ENCODE data around the gene ALG8.

Gene ALG8

GRCh38 chr11:78170413-78170812, 31.0 kb upstream of the ALG8 start:
- no peak overlapping the region for H3K4me3 Mint-ChIP-seq
- H3K9me3 Mint-ChIP-seq, result no peaks in the 10 kb centered on the region
- no peaks in the 10 kb centered on the region for H3K4me1 Mint-ChIP-seq (ENCODE audit: low read depth in 2 of 2)
- no peaks in the 10 kb centered on the region for H3K36me3 Mint-ChIP-seq (ENCODE audit: insufficient read depth)
- ATAC-seq (replicated peaks) (no peak), DNase-seq (no peak)
- H3K27me3 Mint-ChIP-seq, result no peaks in the 10 kb centered on the region
- H3K27ac Mint-ChIP-seq, result no peak overlapping the region

GRCh38 chr11:78168539-78169477, 29.4 kb upstream of the ALG8 start:
- no peaks in the 10 kb centered on the region for H3K9me3 Mint-ChIP-seq
- H3K4me1 Mint-ChIP-seq (ENCODE audit: low read depth in 2 of 2), result no peaks in the 10 kb centered on the region
- no peak overlapping the region for H3K4me3 Mint-ChIP-seq
- H3K27me3 Mint-ChIP-seq, result no peaks in the 10 kb centered on the region
- no peak for ATAC-seq (replicated peaks)
- H3K36me3 Mint-ChIP-seq (ENCODE audit: insufficient read depth), result no peaks in the 10 kb centered on the region
- H3K27ac Mint-ChIP-seq, result no peak overlapping the region
- DNase-seq, result no peak

- Mint-ChIP-seq H3K27ac (no peak overlapping the region), H3K27me3 (no peaks in the 10 kb centered on the region), H3K36me3 (ENCODE audit: insufficient read depth) (no peaks in the 10 kb centered on the region), H3K4me3 (no peak overlapping the region), H3K9me3 (no peaks in the 10 kb centered on the region), H3K4me1 (ENCODE audit: low read depth in 2 of 2) (no peaks in the 10 kb centered on the region)
- DNase-seq (no peak), ATAC-seq (replicated peaks) (no peak)
These were observed 27.5 kb upstream of the ALG8 start for GRCh38 chr11:78166855-78167469.

- H3K9me3 Mint-ChIP-seq, result no peaks in the 10 kb centered on the region
- no peaks in the 10 kb centered on the region for H3K36me3 Mint-ChIP-seq (ENCODE audit: insufficient read depth)
- no peak overlapping the region for H3K4me3 Mint-ChIP-seq
- DNase-seq (no peak), ATAC-seq (replicated peaks) (no peak)
- no peaks in the 10 kb centered on the region for H3K27me3 Mint-ChIP-seq
- no peak overlapping the region for H3K27ac Mint-ChIP-seq
- H3K4me1 Mint-ChIP-seq (ENCODE audit: low read depth in 2 of 2), result no peaks in the 10 kb centered on the region
These were observed 25.0 kb upstream of the ALG8 start for GRCh38 chr11:78164471-78164870.

GRCh38 chr11:78163828-78164227, 24.4 kb upstream of the ALG8 start:
- DNase-seq, result no peak
- no peaks in the 10 kb centered on the region for H3K36me3 Mint-ChIP-seq (ENCODE audit: insufficient read depth)
- H3K4me1 Mint-ChIP-seq (ENCODE audit: low read depth in 2 of 2), result no peaks in the 10 kb centered on the region
- no peaks in the 10 kb centered on the region for H3K9me3 Mint-ChIP-seq
- ATAC-seq (replicated peaks), result no peak
- no peak overlapping the region for H3K27ac Mint-ChIP-seq
- no peak overlapping the region for H3K4me3 Mint-ChIP-seq
- H3K27me3 Mint-ChIP-seq, result no peaks in the 10 kb centered on the region

- H3K36me3 Mint-ChIP-seq (ENCODE audit: insufficient read depth), result no peaks in the 10 kb centered on the region
- DNase-seq, result no peak
- no peak for ATAC-seq (replicated peaks)
- H3K9me3 Mint-ChIP-seq, result no peaks in the 10 kb centered on the region
- H3K4me3 Mint-ChIP-seq, result no peak overlapping the region
- no peak overlapping the region for H3K27ac Mint-ChIP-seq
- H3K4me1 Mint-ChIP-seq (ENCODE audit: low read depth in 2 of 2), result no peaks in the 10 kb centered on the region
- H3K27me3 Mint-ChIP-seq, result no peaks in the 10 kb centered on the region
These were observed 22.5 kb upstream of the ALG8 start for GRCh38 chr11:78161962-78162371.

- Mint-ChIP-seq H3K4me3 (no peak overlapping the region), H3K9me3 (no peaks in the 10 kb centered on the region), H3K27ac (no peak overlapping the region), H3K4me1 (ENCODE audit: low read depth in 2 of 2) (no peaks in the 10 kb centered on the region), H3K27me3 (no peaks in the 10 kb centered on the region), H3K36me3 (ENCODE audit: insufficient read depth) (no peaks in the 10 kb centered on the region)
- no peak for DNase-seq
- no peak for ATAC-seq (replicated peaks)
These were observed 21.9 kb upstream of the ALG8 start for GRCh38 chr11:78161346-78161745.

- H3K36me3 Mint-ChIP-seq (ENCODE audit: insufficient read depth), result no peaks in the 10 kb centered on the region
- no peaks in the 10 kb centered on the region for H3K9me3 Mint-ChIP-seq
- DNase-seq (no peak), ATAC-seq (replicated peaks) (no peak)
- peak overlapping the region in 1 of 2 donors; percentile 32 for H3K27ac Mint-ChIP-seq
- no peaks in the 10 kb centered on the region for H3K4me1 Mint-ChIP-seq (ENCODE audit: low read depth in 2 of 2)
- H3K27me3 Mint-ChIP-seq, result no peaks in the 10 kb centered on the region
- no peak overlapping the region for H3K4me3 Mint-ChIP-seq
These were observed 21.1 kb upstream of the ALG8 start for GRCh38 chr11:78160557-78160956.

- H3K27ac Mint-ChIP-seq, result no peak overlapping the region
- ATAC-seq (replicated peaks), result no peak
- no peaks in the 10 kb centered on the region for H3K4me1 Mint-ChIP-seq (ENCODE audit: low read depth in 2 of 2)
- no peaks in the 10 kb centered on the region for H3K36me3 Mint-ChIP-seq (ENCODE audit: insufficient read depth)
- H3K4me3 Mint-ChIP-seq, result no peak overlapping the region
- no peak for DNase-seq
- H3K9me3 Mint-ChIP-seq, result no peaks in the 10 kb centered on the region
- no peaks in the 10 kb centered on the region for H3K27me3 Mint-ChIP-seq
These were observed 19.7 kb upstream of the ALG8 start for GRCh38 chr11:78158987-78159652.

GRCh38 chr11:78156127-78156844, 16.9 kb upstream of the ALG8 start:
- Mint-ChIP-seq H3K36me3 (ENCODE audit: insufficient read depth) (no peaks in the 10 kb centered on the region), H3K27me3 (no peaks in the 10 kb centered on the region), H3K4me3 (no peak overlapping the region), H3K27ac (no peak overlapping the region), H3K9me3 (no peaks in the 10 kb centered on the region), H3K4me1 (ENCODE audit: low read depth in 2 of 2) (no peaks in the 10 kb centered on the region)
- DNase-seq (no peak), ATAC-seq (replicated peaks) (no peak)

GRCh38 chr11:78151804-78152203, 12.4 kb upstream of the ALG8 start:
- H3K27ac Mint-ChIP-seq, result no peak overlapping the region
- H3K36me3 Mint-ChIP-seq (ENCODE audit: insufficient read depth), result peaks cover 3% of the 10 kb centered on the region
- no peaks in the 10 kb centered on the region for H3K9me3 Mint-ChIP-seq
- DNase-seq (no peak), ATAC-seq (replicated peaks) (no peak)
- H3K27me3 Mint-ChIP-seq, result no peaks in the 10 kb centered on the region
- no peak overlapping the region for H3K4me3 Mint-ChIP-seq
- no peaks in the 10 kb centered on the region for H3K4me1 Mint-ChIP-seq (ENCODE audit: low read depth in 2 of 2)

GRCh38 chr11:78150754-78151153, 11.3 kb upstream of the ALG8 start:
- Mint-ChIP-seq H3K9me3 (no peaks in the 10 kb centered on the region), H3K27me3 (no peaks in the 10 kb centered on the region), H3K27ac (peak overlapping the region in 1 of 2 donors; percentile 36), H3K36me3 (ENCODE audit: insufficient read depth) (peaks cover 3% of the 10 kb centered on the region), H3K4me3 (no peak overlapping the region), H3K4me1 (ENCODE audit: low read depth in 2 of 2) (no peaks in the 10 kb centered on the region)
- DNase-seq (no peak), ATAC-seq (replicated peaks) (no peak)

- H3K9me3 Mint-ChIP-seq, result no peaks in the 10 kb centered on the region
- no peak overlapping the region for H3K4me3 Mint-ChIP-seq
- ATAC-seq (replicated peaks), result no peak
- DNase-seq, result no peak
- H3K27ac Mint-ChIP-seq, result peak overlapping the region in 1 of 2 donors; percentile 36
- no peaks in the 10 kb centered on the region for H3K27me3 Mint-ChIP-seq
- H3K4me1 Mint-ChIP-seq (ENCODE audit: low read depth in 2 of 2), result no peaks in the 10 kb centered on the region
- peaks cover 3% of the 10 kb centered on the region for H3K36me3 Mint-ChIP-seq (ENCODE audit: insufficient read depth)
These were observed 10.9 kb upstream of the ALG8 start for GRCh38 chr11:78150346-78150745.

Measured in effector memory CD8-positive, alpha-beta T cell (primary cell).